Measurements from ENCODE around the gene PTTG1.

DNA sequence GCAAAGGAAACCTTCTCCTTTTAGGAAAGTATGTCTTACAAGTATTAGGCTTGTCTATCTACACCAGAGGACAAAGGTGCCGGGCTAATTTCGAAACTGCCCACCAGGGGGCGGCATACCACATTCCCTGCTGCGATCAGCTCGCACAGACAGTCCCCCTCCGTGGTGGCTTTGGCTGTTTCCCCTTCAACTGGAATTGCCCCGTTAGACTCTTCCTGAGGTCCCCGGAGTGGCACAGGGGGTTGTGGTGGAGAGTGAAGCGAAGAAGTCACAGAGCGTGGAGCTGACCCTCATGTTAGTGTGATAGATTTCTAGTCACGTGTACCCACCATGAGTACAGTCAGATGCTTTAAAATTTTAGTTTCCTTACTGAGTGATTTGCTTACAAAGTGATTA is 17.5 kb downstream of the PTTG1 start:
- TF ChIP-seq POLR2AphosphoS5 (IDR thresholded peaks at IDR 0.05): no peak
- TF ChIP-seq, protein P1, sequence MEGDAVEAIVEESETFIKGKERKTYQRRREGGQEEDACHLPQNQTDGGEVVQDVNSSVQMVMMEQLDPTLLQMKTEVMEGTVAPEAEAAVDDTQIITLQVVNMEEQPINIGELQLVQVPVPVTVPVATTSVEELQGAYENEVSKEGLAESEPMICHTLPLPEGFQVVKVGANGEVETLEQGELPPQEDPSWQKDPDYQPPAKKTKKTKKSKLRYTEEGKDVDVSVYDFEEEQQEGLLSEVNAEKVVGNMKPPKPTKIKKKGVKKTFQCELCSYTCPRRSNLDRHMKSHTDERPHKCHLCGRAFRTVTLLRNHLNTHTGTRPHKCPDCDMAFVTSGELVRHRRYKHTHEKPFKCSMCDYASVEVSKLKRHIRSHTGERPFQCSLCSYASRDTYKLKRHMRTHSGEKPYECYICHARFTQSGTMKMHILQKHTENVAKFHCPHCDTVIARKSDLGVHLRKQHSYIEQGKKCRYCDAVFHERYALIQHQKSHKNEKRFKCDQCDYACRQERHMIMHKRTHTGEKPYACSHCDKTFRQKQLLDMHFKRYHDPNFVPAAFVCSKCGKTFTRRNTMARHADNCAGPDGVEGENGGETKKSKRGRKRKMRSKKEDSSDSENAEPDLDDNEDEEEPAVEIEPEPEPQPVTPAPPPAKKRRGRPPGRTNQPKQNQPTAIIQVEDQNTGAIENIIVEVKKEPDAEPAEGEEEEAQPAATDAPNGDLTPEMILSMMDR (IDR thresholded peaks at IDR 0.05): peak; percentile 82 to 84 (median 84)

Data from breast epithelium (tissue), 3 donors.